ENCODE results near the gene PKNOX1.
"Not testable (repeated sequence)": the region's sequence is repeated elsewhere in the genome, so short reads cannot be mapped to it uniquely, and the experiment has no call there.

GRCh38 chr21:43068065-43068464 is 93.7 kb downstream of the PKNOX1 start:
- TF ChIP-seq, protein P1, sequence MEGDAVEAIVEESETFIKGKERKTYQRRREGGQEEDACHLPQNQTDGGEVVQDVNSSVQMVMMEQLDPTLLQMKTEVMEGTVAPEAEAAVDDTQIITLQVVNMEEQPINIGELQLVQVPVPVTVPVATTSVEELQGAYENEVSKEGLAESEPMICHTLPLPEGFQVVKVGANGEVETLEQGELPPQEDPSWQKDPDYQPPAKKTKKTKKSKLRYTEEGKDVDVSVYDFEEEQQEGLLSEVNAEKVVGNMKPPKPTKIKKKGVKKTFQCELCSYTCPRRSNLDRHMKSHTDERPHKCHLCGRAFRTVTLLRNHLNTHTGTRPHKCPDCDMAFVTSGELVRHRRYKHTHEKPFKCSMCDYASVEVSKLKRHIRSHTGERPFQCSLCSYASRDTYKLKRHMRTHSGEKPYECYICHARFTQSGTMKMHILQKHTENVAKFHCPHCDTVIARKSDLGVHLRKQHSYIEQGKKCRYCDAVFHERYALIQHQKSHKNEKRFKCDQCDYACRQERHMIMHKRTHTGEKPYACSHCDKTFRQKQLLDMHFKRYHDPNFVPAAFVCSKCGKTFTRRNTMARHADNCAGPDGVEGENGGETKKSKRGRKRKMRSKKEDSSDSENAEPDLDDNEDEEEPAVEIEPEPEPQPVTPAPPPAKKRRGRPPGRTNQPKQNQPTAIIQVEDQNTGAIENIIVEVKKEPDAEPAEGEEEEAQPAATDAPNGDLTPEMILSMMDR (IDR thresholded peaks at IDR 0.05): not testable (repeated sequence)
- not testable (repeated sequence) for TF ChIP-seq POLR2A, POLR2AphosphoS5 (IDR thresholded peaks at IDR 0.05)
